ENCODE data around the gene TRAT1.

The TRAT1 gene

DNA sequence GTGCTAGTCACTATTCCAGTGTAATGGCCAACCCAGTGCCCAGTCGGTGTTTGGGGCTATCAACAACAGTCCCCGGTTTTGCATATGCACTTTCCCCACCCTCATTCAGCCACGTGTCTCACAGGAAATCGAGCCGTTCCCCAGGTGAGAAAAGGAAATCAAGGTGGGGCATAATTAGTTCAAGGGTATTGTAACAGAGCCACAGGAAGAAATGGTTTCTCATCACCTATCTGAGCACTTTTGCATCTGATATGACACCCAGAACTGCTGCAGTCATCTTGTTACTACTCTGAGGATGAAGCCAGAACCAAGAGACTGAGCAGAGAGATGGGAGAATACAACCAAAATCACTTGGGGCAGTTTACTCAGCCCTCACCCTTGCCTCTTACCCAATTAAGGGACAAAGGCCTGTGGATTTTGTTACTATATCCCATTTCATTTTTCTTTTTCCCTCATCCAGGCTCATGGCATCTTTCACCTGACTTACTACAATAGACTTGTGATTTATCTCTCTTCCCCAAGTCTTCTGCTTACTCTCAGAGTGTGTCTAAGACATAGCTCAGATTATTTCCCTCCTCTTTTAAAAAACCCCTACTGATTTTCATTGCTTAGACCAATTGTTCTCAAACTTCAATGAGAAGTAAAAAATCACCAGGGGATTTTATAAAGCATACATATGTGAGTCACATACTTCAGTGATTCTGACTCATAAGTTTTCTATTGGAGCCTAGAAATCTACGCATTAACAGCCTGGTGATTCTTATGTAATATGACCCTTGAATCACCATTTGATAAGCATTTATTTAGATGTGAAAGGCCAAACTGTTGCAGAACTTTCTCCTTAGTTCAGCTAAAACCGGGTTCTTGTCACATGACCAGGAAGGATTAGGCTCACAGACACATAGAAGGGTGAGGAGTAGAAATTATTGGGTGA is 40.5 kb downstream of the TRAT1 start:
- DNase-seq = peak in 1 of 2 donors; percentile 1

- no peak for DNase-seq
Measured at GRCh38 chr3:108863799-108864135, 41.2 kb downstream of the TRAT1 start.

DNA sequence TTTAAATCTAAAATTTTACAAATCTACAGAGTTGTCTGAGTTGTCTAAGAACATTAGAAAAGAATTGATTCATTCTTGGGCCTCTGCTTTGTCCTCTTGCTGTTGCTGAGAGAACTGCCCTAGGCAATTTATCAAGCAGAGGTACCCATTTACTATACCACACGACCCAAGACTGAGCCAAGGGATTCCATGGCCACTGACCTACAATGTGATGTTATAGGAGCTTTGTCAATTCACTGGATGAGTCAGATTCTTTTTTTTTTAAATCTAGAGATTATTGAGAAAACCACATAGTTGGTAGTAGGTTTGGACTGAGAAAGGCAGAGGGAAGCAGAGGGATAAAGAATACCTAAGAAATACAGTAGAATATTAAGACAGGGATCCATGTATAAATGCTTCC is 55.3 kb downstream of the TRAT1 start:
- no peak for DNase-seq

- no peak for DNase-seq
Measured at GRCh38 chr3:108879915-108880314, 57.3 kb downstream of the TRAT1 start.

DNA sequence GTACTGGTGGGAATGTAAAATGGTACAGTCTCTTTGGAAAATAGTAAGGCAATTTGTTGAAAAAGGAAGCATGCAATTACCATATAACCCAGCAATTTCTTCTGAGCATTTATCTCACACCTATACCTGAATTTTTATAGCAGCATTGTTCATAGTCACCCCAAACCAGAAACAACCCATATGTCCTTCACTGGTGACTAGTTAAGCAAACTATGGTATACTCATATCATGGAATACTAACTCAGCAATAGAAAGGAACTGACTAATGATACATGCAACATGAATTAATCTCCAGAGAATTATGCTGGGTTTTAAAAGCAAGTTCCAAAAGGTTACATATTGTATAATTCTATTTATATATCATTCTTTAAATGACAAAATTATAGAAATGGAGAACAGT is 60.2 kb downstream of the TRAT1 start:
- no peak for DNase-seq

GRCh38 chr3:108883373-108883772 is 60.8 kb downstream of the TRAT1 start:
- DNase-seq = no peak

DNA sequence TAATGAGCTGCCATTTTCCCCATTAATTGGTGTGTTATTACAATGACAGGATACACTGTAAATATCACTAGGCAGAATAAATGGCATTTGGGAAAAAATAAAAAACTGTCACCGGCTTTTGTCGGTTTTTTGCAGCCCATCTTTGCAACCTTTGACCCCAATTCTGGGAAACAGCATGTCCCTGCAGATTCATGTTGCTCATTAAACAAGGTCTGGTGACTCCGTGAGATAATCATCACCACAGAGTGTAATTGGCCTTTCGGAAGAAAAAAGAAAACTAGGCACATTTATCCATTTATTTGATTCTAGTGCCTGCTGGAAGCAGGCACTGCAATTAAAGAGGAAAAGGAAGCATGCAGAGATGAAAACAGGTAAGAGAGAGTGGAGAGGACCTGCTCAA is 64.5 kb downstream of the TRAT1 start:
- no peak for DNase-seq

- no peak for DNase-seq
Measured at GRCh38 chr3:108887777-108888176, 65.2 kb downstream of the TRAT1 start.

- no peak for DNase-seq
Measured at GRCh38 chr3:108891833-108892232, 69.2 kb downstream of the TRAT1 start.

DNA sequence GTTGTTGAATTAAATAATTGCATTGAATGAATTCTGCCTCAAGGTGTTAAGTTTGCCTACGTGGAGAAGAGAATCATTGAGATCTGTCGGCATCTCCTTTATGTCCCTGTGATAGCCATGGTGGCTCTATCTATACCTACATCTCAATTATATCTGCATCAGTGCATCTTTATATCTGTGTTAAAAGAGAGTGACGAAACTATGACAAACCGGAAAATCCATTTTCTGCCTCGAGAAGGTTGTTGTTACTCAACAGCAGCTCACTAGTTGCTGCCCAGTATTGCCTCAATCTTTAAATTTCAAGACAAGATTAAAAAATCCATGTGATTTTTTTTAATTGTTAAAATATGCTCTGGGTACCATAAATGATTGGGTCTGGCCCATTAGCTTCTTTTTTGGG is 72.4 kb downstream of the TRAT1 start:
- DNase-seq = no peak

DNA sequence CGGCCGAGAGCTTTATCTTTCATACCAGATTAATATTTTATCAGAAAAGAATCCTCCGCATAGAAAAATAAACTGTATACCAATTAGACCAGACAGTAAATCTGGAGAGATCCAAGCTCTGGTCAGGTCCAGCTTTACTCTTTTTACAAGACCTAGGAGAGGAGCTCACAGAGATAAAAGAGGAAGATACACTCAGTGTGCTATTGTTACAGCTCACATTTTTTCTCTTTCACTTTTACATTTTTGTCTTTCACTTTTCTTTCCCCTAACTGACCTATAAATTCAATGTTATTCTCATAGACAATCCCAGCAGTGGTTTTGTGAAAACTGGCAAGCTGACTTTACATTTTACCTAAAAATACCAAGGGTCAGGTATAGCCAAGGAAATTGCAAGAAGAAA is 75.3 kb downstream of the TRAT1 start:
- no peak for DNase-seq

GRCh38 chr3:108899530-108899929 is 76.9 kb downstream of the TRAT1 start:
- DNase-seq = no peak

All from inflammatory macrophage treated with lipopolysaccharide for 1 hour (primary cell).